ENCODE data around the gene BTNL8.

The BTNL8 gene

DNA sequence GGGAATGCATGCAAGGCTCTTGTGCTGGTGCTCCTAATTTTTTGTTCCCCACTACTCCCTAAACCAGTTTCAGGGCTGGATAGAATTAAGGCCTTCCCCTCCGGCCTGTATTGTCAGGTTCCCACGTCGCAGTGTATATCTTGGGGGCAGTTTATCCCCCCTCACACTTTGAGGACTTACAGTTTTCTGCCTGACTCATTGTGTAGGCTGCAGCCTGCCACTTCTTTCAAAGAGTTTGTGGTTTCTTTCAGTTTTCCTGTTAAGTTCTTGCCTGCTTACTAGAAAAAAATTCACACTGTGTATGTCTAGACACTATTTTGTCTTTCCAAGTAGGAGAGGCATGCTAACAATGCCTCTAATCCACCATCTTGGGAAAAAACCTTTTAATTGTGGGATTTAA lies 61.2 kb downstream of the BTNL8 start:
- DNase-seq (ENCODE audit: low spot score), result no peak

- no peak for DNase-seq (ENCODE audit: low spot score)
Observed at GRCh38 chr5:180969406-180969805, 70.4 kb downstream of the BTNL8 start.

DNA sequence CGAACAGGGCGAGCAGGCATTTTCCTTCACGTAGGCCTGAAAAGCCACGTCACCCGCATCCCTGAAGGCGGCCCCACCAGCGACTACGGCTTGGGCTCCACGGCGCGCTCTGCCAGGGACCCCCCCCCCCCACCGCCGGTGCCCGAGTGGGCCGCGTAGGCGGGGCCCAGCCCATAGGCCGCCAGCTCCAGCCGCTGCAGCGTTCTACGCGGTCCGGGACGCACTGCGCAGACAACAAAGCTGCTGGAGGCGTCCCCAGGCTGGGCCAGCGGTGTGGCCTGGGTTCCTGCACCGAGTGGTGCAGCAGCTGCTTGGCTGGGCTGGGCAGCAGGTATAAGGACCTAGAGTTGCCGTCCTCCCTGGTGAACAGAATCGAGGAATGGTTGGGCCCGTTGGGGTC lies 71.4 kb downstream of the BTNL8 start:
- DNase-seq (ENCODE audit: low spot score), result no peak

DNA sequence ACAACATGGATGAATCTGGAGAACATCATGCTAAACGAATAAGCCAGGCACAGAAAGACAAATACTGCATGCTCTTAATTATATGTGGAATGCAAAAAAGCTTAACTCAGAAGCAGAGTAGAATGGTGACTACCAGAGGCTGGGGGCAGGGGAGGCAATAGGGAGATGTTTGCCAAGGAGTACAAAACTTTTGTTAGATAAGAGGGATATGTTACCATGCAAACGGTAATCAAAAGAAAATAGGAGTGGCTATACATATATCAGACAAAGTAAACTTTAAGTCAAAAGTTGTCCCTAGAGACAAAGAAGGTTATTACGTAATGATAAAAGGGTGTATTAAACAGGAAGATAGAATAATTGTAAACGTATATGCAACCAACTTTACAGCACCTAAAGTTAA lies 71.9 kb downstream of the BTNL8 start:
- no peak for DNase-seq (ENCODE audit: low spot score)

GRCh38 chr5:180974612-180975315 lies 75.8 kb downstream of the BTNL8 start:
- no peak for DNase-seq (ENCODE audit: low spot score)

DNA sequence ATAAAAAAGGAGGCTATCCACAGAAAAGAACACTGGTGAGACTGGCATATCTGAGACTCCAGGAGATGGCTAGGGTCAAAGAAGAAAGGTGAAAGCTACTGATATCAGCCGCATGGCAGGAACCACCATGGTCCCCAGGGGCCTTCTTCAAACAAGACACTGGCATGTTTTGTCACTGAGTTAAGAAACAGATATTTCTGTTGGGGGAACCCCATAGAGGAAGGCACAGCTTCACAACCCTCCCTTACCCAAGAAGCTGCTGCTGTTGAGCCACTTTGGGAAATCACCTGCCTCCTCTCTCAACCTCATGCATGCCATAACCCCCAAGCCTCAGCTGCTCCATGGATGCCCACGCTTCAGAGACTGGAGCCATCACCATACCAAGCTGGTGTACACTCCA lies 76.4 kb downstream of the BTNL8 start:
- no peak for DNase-seq (ENCODE audit: low spot score)

GRCh38 chr5:180976518-180976917 lies 77.6 kb downstream of the BTNL8 start:
- no peak for DNase-seq (ENCODE audit: low spot score)

- DNase-seq (ENCODE audit: low spot score), result no peak
Observed at GRCh38 chr5:180977852-180978251, 78.9 kb downstream of the BTNL8 start.

DNA sequence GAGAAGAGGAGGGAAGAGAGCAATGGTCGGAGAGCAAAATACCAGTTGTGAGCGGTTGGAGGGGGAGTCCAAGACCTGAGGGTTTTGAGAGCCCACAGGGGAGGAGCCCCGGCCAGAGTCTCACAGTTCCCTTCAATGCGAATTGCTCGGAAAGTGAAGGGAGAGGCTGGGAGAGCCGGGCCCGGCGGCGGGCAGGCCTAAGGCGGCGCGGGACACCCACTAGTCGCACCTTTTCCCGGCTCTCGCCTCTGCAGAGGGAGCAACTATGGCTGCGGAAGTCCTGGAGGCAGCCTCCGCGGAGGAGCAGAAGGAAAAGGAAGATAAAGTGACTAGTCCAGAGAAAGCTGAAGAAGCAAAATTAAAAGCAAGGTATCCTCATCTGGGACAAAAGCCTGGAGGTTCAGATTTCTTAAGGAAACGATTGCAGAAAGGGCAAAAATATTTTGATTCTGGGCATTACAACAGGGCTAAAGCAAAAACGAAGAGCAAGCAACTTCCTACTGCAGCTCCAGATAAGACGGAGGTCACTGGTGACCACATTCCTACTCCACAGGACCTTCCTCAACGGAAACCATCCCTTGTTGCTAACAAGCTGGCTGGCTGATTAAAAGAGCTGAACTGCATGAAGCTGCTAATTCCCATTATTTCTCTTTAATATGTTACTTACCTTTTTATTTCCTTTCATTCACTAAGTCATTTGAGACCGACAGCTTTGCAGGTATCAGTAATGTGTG lies 83.2 kb downstream of the BTNL8 start:
- DNase-seq (ENCODE audit: low spot score), result no peak

- no peak for DNase-seq (ENCODE audit: low spot score)
Observed at GRCh38 chr5:180988016-180988415, 89.1 kb downstream of the BTNL8 start.

- DNase-seq (ENCODE audit: low spot score), result no peak
Observed at GRCh38 chr5:180988592-180988991, 89.6 kb downstream of the BTNL8 start, which contains the start of gene BTNL3. BTNL3 (plus strand) TSS chr5:180988846; CDS start chr5:180989029, 183 bp downstream.

DNA sequence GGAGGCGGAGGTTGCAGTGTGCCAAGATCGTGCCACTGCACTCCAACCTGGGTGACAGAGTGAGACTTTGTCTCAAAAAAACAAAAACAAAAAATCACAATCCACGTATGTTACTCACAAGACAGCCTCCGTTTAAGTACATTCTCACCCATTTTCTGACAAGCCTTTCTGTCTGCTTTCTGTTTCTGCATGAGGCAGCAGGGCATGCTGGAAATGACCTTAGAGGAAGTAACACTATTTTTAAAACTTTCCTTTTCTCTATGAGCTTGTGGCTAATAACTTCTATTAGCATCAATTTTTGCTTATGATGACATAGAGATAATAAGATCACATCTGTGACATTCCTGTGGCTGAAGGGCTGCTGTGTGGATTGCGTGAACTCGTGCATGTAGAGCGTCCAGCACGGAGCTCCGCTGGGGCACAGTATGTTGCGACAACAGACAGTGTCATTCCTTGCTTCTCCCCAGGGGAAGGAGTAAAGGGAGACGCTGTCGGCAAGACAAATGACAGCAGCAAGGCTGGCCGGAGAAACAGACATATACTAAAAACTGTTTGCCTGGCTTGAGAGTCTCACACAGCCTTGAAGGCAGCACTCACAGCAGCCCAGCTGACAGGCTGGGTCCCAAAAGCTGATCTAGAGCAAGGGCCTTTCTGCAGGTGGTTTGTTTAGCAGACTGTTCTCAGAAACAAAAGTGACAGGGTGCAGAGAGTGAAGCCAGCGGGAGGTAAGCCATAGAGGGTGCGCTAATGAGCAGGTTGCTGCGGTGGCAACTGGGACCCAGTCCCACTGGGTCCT lies 91.3 kb downstream of the BTNL8 start:
- DNase-seq (ENCODE audit: low spot score), result no peak

DNA sequence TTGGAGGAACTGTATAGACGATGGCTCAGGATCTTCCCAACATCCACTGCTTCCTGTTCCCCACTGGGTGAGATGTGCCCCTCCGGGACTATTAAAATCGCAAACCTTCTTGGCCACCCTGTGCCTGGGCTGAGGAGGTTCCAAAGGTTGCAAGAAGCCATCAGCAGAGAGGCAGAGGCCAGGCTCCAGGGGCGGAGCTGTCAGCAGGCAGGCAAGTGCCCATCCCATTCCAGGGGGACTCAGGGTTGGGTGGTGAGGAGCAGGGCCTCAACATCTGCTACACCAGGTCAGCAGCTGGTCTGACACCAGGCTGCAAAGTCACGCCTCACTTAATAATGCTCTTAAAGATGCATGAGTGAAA lies 91.9 kb downstream of the BTNL8 start:
- no peak for DNase-seq (ENCODE audit: low spot score)
